ENCODE results near the gene SLC35F3.

SLC35F3 gene

DNA sequence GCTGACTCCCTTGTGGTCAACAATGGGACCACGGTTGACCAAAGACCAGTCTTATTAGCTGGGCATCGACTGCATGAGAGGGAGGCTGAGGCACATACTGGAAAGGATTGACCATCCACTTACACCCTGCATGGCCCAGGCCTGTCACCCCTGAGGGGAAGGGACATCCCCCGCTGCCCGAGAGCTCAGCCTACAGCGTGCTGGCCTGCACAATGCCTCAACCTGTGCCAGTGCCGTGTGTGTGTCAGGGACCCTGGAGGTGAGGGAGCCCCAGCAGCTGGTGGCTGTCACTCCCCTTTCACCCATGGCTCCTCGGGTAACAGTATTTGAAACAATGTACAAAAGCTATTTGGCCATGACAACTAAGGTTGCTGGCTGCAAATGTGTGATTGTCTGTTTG lies 67.3 kb downstream of the SLC35F3 start:
- no peaks in the 10 kb centered on the region for H3K9me3 Mint-ChIP-seq
- H3K27ac Mint-ChIP-seq: no peak overlapping the region
- intact Hi-C loops (cut with micrococcal nuclease): no loop called here

DNA sequence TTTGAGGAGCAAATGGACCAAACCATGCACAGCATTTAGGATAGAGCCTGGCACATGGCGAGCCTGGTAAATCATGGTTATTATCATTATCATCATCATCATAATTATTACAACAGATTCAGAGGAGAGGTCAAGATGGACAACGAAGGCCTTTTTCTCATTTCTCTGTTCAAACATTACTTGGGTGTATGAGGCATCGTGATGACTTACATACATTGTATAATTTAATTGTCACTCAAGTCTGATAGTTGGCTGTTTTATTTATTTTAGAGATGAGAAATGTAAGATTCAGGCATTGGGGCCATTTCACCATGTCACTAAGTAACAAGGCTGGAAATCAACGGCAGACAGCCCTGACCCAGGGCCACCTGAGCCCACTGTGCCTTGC lies 68.1 kb downstream of the SLC35F3 start:
- Mint-ChIP-seq H3K9me3 (no peaks in the 10 kb centered on the region), H3K4me3 (no peak overlapping the region), H3K27me3 (no peaks in the 10 kb centered on the region), H3K36me3 (ENCODE audit: low read depth) (no peaks in the 10 kb centered on the region), H3K4me1 (ENCODE audit: low read depth) (no peaks in the 10 kb centered on the region), H3K27ac (no peak overlapping the region)
- intact Hi-C loops (cut with micrococcal nuclease): no loop called here

More for the DNA sequence above, 67.3 kb downstream of the SLC35F3 start:
- Mint-ChIP-seq H3K36me3 (ENCODE audit: low read depth) (no peaks in the 10 kb centered on the region), H3K4me3 (no peak overlapping the region), H3K4me1 (ENCODE audit: low read depth) (no peaks in the 10 kb centered on the region), H3K27me3 (no peaks in the 10 kb centered on the region)

DNA sequence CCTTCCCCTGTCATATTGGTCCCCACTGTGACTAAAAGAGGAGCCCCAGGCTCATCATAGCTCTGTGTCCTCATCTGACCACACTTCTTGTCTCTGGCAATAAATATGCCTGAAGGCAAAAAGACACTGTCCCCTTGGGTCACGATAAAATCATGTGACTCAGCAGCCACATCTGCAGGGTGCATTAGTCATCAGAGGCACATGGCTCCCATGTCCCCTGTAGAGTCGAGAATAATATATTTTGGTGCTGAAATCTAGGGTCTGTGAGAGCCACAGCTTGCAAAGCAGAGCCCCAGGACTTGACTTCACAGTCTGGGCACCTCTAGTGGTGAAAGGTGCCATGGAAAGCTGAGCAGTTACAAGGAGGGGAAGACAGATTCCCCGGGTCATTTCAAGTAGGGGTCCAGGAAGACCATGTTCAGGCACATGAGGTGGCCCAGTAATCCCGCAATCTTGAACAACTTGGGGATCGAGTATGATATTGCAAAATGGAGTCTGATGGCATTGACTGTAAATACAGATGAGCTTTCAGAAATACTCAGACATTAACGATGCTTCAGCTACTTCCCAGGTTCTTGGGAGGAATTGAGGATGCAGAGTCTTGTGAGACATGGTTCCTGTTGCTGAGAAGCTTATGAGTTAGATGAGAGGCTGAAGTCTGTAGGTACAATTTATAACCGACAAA lies 68.6 kb downstream of the SLC35F3 start:
- no peaks in the 10 kb centered on the region for H3K4me1 Mint-ChIP-seq (ENCODE audit: low read depth)
- H3K27ac Mint-ChIP-seq: no peak overlapping the region
- intact Hi-C loops (cut with micrococcal nuclease): no loop called here
- H3K27me3 Mint-ChIP-seq: no peaks in the 10 kb centered on the region
- H3K9me3 Mint-ChIP-seq: no peaks in the 10 kb centered on the region
- H3K36me3 Mint-ChIP-seq (ENCODE audit: low read depth): no peaks in the 10 kb centered on the region
- H3K4me3 Mint-ChIP-seq: no peak overlapping the region

DNA sequence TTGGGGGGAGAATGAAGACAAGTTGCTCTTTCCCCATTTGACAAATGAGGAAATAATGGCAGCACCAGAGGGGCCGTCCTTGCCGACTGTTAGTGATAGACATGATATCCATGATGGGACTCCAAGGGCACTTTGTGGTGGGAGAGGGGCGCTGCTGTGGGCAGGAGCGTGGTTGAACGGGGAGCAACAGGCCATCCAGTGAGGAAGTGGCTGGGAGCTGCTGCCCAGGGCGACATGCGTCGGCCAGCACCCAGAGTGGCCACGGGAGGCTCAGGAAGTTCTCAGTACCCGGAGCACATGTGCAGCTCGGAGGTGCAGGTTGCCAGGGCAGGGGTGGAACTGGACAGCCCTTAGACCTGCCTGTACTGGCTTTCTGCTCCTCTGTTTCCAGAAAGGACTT lies 71.0 kb downstream of the SLC35F3 start:
- Mint-ChIP-seq H3K27ac (no peak overlapping the region), H3K4me3 (no peak overlapping the region), H3K4me1 (ENCODE audit: low read depth) (no peaks in the 10 kb centered on the region), H3K27me3 (no peaks in the 10 kb centered on the region), H3K36me3 (ENCODE audit: low read depth) (no peaks in the 10 kb centered on the region), H3K9me3 (no peaks in the 10 kb centered on the region)
- intact Hi-C loops (cut with micrococcal nuclease): no loop called here

DNA sequence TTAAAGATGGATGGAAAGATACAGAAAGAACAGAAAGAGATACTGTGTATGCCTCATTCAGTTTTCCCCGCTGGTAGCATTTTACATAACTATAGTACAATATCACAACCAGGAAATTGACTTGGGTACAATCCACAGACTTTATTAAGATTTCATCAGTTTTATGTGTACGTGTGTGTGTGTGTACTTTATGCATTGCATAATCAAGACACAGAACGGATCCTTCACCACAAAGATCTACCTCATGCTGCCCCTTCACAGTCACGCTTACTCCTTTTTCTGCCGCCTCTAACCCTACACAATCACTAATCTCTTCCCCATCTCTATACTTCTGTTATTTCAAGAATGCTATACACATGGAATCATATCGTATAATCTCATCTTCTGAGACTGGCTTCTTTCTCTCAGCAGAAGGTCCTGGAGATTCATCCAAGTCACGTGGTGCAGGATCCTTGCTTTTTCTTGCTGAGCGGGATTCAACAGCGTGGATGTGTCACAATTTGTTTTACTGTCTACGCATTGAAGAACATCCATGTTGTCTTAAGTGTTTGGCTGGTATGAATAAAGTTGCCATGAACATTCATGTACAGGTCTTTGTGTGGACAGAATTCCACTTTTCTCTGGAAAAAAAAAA lies 76.7 kb downstream of the SLC35F3 start:
- Mint-ChIP-seq H3K9me3 (no peaks in the 10 kb centered on the region), H3K36me3 (ENCODE audit: low read depth) (no peaks in the 10 kb centered on the region), H3K27ac (no peak overlapping the region), H3K4me3 (no peak overlapping the region), H3K4me1 (ENCODE audit: low read depth) (no peaks in the 10 kb centered on the region), H3K27me3 (no peaks in the 10 kb centered on the region)
- intact Hi-C loops (cut with micrococcal nuclease): no loop called here

DNA sequence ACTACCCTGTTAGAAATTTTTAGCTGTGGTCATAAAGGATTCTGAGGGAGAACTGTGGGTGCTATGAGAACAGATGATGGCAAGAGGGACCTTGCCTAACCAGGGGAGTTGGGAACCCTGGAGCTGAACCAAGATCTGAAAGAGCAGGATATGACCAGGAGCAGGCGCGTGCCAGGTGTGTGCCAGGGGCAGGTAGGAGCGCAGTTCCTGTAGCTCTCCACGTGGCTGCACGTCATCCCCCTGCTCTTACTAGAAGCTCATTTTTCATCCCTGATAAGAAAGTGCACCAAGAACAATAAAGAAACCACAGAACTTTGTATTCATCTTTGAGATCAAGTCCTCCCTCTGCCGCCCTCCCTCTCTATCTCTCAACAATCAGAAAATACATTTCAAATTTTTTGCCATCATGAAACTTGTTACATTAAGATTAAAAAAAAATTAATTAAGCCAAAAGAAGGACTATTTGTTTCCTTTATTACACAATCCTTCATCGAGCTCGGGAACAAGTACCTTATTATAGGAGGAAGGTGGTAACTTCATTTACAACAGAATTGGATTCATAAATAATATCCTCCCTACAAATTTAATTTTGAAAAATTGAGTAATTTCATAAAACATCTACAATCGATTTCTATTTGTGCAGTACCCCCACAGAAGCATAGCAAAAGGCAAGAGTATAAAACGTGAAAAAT lies 78.5 kb downstream of the SLC35F3 start:
- no peaks in the 10 kb centered on the region for H3K36me3 Mint-ChIP-seq (ENCODE audit: low read depth)
- H3K9me3 Mint-ChIP-seq: no peaks in the 10 kb centered on the region
- H3K4me3 Mint-ChIP-seq: no peak overlapping the region
- no peaks in the 10 kb centered on the region for H3K4me1 Mint-ChIP-seq (ENCODE audit: low read depth)
- intact Hi-C loops (cut with micrococcal nuclease): no loop called here
- peaks cover 3% of the 10 kb centered on the region for H3K27me3 Mint-ChIP-seq
- no peak overlapping the region for H3K27ac Mint-ChIP-seq

DNA sequence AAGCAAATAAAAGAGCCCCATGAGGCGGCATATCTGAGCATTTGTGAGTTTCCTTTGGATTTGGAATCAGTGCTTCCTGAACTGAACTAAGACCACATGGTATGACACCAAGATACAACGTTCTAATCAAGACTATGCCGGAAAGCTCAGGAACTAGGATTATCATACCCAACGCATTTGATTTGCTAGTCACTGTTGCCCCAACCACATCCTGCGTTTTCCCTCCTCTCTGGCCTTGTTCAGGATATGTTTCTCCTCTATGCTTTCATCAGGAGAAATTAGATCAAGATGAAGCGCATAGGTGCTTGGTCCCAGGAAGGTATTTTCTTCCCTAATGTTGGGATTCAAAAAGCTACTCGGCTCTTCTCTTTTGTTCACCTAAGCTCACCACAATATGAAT lies 79.3 kb downstream of the SLC35F3 start:
- Mint-ChIP-seq H3K36me3 (ENCODE audit: low read depth) (no peaks in the 10 kb centered on the region), H3K27ac (no peak overlapping the region), H3K9me3 (no peaks in the 10 kb centered on the region), H3K4me1 (ENCODE audit: low read depth) (no peaks in the 10 kb centered on the region), H3K4me3 (no peak overlapping the region), H3K27me3 (peaks cover 3% of the 10 kb centered on the region)
- intact Hi-C loops (cut with micrococcal nuclease): no loop called here

DNA sequence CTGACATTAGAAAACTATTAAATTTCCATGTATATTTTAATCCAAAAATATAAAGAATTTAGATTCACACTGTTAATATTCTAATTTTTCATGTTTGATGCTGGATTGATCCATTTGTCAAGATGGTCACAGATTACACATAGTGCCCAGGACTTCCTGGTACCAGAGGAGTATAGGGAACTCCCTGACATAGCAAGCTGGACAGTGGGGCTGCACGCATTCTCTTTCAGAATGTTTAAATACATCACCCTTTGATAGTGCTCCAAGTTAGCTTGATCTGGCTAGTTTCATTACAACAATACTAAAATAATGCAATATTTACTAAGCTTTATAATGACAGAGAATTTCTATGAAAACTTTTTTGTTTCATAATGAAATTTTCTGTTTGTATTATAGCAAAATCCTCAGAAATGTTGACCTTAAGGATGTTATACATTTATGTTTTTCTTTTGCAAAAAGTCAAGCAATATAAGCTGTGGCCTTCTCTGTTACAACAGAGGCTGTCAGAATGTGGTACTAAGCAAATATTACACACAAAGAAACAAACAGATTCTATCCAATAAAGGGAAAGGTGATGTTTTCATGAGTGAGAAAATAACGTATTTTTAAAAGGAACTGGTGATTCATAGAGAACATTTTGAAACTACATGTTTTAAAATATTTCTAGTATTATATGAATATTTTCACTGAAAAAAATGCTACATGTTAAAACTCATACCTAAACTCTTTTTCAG lies 84.7 kb downstream of the SLC35F3 start:
- peaks cover 5% of the 10 kb centered on the region for H3K27me3 Mint-ChIP-seq
- H3K9me3 Mint-ChIP-seq: no peaks in the 10 kb centered on the region
- H3K4me1 Mint-ChIP-seq (ENCODE audit: low read depth): no peaks in the 10 kb centered on the region
- no peaks in the 10 kb centered on the region for H3K36me3 Mint-ChIP-seq (ENCODE audit: low read depth)
- H3K4me3 Mint-ChIP-seq: no peak overlapping the region
- intact Hi-C loops (cut with micrococcal nuclease): no loop called here
- H3K27ac Mint-ChIP-seq: no peak overlapping the region

DNA sequence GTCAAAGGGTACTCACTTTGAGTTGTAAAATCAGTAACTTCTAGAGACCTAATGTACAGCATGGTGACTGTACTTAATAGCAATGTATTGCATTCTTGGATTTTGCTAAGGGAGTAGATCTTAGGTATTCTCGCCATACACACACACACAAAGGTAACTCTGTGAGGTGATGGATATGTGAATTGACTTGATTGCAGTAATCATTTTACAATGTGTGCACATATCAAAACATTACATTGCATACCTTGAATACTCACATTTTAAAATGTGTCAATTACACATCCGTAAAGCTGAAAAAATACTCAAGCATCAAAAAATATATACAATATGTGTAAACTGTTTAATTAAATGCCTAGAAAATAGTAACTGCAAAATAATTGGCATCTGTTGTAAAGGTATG lies 86.0 kb downstream of the SLC35F3 start:
- H3K27me3 Mint-ChIP-seq: peaks cover 5% of the 10 kb centered on the region
- no peak overlapping the region for H3K27ac Mint-ChIP-seq
- no peaks in the 10 kb centered on the region for H3K4me1 Mint-ChIP-seq (ENCODE audit: low read depth)
- H3K9me3 Mint-ChIP-seq: no peaks in the 10 kb centered on the region
- no peak overlapping the region for H3K4me3 Mint-ChIP-seq
- intact Hi-C loops (cut with micrococcal nuclease): no loop called here
- H3K36me3 Mint-ChIP-seq (ENCODE audit: low read depth): no peaks in the 10 kb centered on the region

DNA sequence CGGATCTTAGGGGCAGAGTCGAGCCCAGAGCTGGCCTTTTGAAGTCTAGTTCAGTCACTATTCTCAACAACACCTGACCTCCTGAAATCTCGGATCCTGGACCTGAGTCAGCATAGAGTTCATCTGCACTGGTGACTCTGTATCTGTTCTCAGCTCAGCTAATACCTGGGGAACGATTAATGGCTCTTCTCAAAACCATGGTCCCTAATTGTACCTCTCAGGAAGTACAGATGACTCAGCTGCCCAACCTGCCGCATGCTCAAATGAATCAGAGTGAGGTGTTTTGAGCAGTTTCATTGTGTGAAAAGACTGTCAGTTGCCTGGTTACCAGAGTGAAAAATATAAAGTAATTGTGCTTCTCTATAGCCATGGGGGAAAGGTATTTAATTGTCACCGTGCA lies 89.2 kb downstream of the SLC35F3 start:
- intact Hi-C loops (cut with micrococcal nuclease): no loop called here
- Mint-ChIP-seq H3K27me3 (peaks cover 3% of the 10 kb centered on the region), H3K36me3 (ENCODE audit: low read depth) (no peaks in the 10 kb centered on the region)

DNA sequence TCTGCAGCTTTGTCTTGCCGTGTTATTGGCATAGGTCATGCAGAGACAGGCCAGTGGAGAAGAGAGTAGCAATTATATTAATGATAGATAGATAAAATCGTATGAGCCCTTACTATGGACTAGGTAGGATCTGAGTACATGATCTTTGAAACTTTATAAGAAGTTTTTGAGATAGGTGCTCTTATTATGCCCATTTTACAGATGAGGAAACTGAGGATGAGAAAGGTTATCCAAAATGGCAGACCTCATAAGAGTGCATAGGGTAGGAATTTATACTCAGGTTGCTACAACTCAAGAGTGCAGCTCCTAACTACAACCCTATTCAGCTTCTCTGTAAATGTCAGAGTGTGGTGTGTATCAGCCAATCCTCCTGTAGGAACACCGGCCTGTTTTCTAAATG lies 89.6 kb downstream of the SLC35F3 start:
- Mint-ChIP-seq H3K4me1 (ENCODE audit: low read depth) (no peaks in the 10 kb centered on the region), H3K27me3 (peaks cover 3% of the 10 kb centered on the region), H3K27ac (no peak overlapping the region), H3K36me3 (ENCODE audit: low read depth) (no peaks in the 10 kb centered on the region), H3K4me3 (no peak overlapping the region), H3K9me3 (no peaks in the 10 kb centered on the region)
- intact Hi-C loops (cut with micrococcal nuclease): no loop called here

More for the DNA sequence above, 89.2 kb downstream of the SLC35F3 start:
- Mint-ChIP-seq H3K9me3 (no peaks in the 10 kb centered on the region), H3K4me1 (ENCODE audit: low read depth) (no peaks in the 10 kb centered on the region), H3K4me3 (no peak overlapping the region), H3K27ac (no peak overlapping the region)

DNA sequence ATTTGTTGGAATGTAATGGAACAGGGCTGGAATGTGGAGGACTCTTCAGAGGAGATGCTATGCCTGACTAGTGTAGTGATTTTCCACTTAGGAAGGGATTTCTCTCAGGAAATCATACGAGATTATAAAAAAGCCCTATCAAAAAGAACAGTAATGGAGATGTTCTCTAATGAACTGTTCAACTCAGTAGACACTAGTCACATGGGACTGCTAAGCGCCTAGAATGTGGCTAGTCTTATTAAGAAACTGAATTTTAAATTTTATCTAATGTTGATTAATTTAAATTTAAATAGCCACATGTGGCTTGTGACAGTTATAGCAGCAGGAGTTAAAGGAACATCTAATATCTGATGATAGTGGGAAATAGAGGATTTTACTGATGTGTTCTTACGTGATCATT lies 94.0 kb downstream of the SLC35F3 start:
- Mint-ChIP-seq H3K4me3 (no peak overlapping the region), H3K9me3 (no peaks in the 10 kb centered on the region), H3K4me1 (ENCODE audit: low read depth) (no peaks in the 10 kb centered on the region), H3K27ac (no peak overlapping the region), H3K27me3 (peaks cover 1% of the 10 kb centered on the region), H3K36me3 (ENCODE audit: low read depth) (no peaks in the 10 kb centered on the region)
- intact Hi-C loops (cut with micrococcal nuclease): no loop called here

DNA sequence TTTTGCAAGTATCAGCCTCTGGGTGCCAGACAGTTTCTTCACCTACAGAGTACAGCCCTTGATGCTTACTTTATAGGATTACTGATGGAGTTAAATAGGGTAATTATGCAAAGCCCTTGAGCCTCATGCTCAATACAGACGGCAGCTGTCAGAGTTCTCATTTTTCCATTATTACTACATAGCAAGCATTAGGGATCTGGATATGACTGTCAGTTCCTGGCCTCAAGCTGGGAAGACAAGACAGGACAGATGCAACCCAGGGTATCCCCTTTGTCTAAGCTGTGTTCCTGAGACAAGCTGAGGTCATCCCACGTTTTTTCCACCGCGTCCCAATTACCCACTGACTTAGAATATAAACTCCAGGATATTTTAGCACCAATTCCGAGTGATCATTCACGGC lies 94.4 kb downstream of the SLC35F3 start:
- H3K27ac Mint-ChIP-seq: no peak overlapping the region
- H3K4me1 Mint-ChIP-seq (ENCODE audit: low read depth): no peaks in the 10 kb centered on the region
- H3K4me3 Mint-ChIP-seq: no peak overlapping the region
- no peaks in the 10 kb centered on the region for H3K9me3 Mint-ChIP-seq
- intact Hi-C loops (cut with micrococcal nuclease): no loop called here
- H3K27me3 Mint-ChIP-seq: peaks cover 1% of the 10 kb centered on the region
- no peaks in the 10 kb centered on the region for H3K36me3 Mint-ChIP-seq (ENCODE audit: low read depth)

DNA sequence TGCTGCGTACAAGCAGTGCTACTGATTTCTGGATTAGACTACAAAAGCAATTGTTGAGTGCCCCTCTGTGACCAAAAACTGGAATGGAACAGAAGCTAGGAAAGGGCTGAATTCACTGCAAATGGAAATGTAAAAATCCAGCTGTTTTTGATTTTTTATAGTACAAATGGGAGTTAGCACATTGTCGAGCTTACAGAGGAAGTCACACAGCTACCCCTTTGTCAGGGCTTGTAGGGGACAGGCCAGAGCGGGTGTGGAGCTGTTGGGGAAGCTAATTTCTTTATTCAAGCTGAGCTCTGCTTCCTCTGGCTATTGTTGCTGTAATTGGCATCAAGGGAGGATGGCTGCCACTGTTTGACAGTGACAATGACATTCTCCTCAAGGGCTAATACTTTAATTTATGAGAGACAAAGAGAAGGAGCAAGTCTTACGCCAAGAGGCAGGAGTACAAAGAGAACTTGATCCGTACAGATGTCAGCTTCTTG lies 96.1 kb downstream of the SLC35F3 start:
- H3K9me3 Mint-ChIP-seq: no peaks in the 10 kb centered on the region
- no peak overlapping the region for H3K27ac Mint-ChIP-seq
- no peaks in the 10 kb centered on the region for H3K36me3 Mint-ChIP-seq (ENCODE audit: low read depth)
- H3K4me3 Mint-ChIP-seq: no peak overlapping the region
- peaks cover 1% of the 10 kb centered on the region for H3K27me3 Mint-ChIP-seq
- intact Hi-C loops (cut with micrococcal nuclease): no loop called here
- H3K4me1 Mint-ChIP-seq (ENCODE audit: low read depth): no peaks in the 10 kb centered on the region

All from dendritic cell treated with granulocyte-macrophage colony-stimulating factor and Interleukin-4, amounts not matched to agents 40 ng/mL and 50 ng/mL, for 4 days (primary cell).